ENCODE results near the gene HEATR5A.
"Not testable (repeated sequence)": the region's sequence is repeated elsewhere in the genome, so short reads cannot be mapped to it uniquely, and the experiment has no call there.

HEATR5A gene

GRCh38 chr14:31261523-31261858 is 158.9 kb downstream of the HEATR5A start:
- Histone ChIP-seq H3K36me3 (ENCODE audit: control insufficient read depth, insufficient read depth, low read length, severe bottlenecking) (no peaks in the 10 kb centered on the region), H3K4me1 (ENCODE audit: control insufficient read depth, insufficient read depth, low read length) (peaks cover 39% of the 10 kb centered on the region), H3K9ac (ENCODE audit: low read length) (peak overlapping the region; percentile 37), H3K4me3 (ENCODE audit: low read length) (peak overlapping the region; percentile 47), H3K27me3 (replicated peaks; ENCODE audit: control insufficient read depth, insufficient read depth, low read length) (no peaks in the 10 kb centered on the region), H3K9me3 (ENCODE audit: control insufficient read depth, low read length) (no peaks in the 10 kb centered on the region)
- no peak for DNase-seq (ENCODE audit: low read depth)

GRCh38 chr14:31259040-31259435 is 161.3 kb downstream of the HEATR5A start:
- not testable (repeated sequence) for H3K4me3 ChIP-seq (ENCODE audit: low read length); H3K9me3 ChIP-seq (ENCODE audit: control insufficient read depth, low read length); H3K9ac ChIP-seq (ENCODE audit: low read length); H3K36me3 ChIP-seq (ENCODE audit: control insufficient read depth, insufficient read depth, low read length, severe bottlenecking); H3K27me3 ChIP-seq (replicated peaks; ENCODE audit: control insufficient read depth, insufficient read depth, low read length); DNase-seq (ENCODE audit: low read depth)
- H3K4me1 ChIP-seq (ENCODE audit: control insufficient read depth, insufficient read depth, low read length), result peaks cover 27% of the 10 kb centered on the region

GRCh38 chr14:31258427-31259039 is 161.8 kb downstream of the HEATR5A start:
- no peak for DNase-seq (ENCODE audit: low read depth)
- Histone ChIP-seq H3K9ac (ENCODE audit: low read length) (no peak overlapping the region), H3K9me3 (ENCODE audit: control insufficient read depth, low read length) (no peaks in the 10 kb centered on the region), H3K4me3 (ENCODE audit: low read length) (no peak overlapping the region), H3K27me3 (replicated peaks; ENCODE audit: control insufficient read depth, insufficient read depth, low read length) (no peaks in the 10 kb centered on the region), H3K4me1 (ENCODE audit: control insufficient read depth, insufficient read depth, low read length) (peaks cover 22% of the 10 kb centered on the region), H3K36me3 (ENCODE audit: control insufficient read depth, insufficient read depth, low read length, severe bottlenecking) (no peaks in the 10 kb centered on the region)

GRCh38 chr14:31257554-31258426 is 162.6 kb downstream of the HEATR5A start:
- peaks cover 16% of the 10 kb centered on the region for H3K4me1 ChIP-seq (ENCODE audit: control insufficient read depth, insufficient read depth, low read length)
- H3K4me3 ChIP-seq (ENCODE audit: low read length); H3K36me3 ChIP-seq (ENCODE audit: control insufficient read depth, insufficient read depth, low read length, severe bottlenecking); H3K27me3 ChIP-seq (replicated peaks; ENCODE audit: control insufficient read depth, insufficient read depth, low read length); DNase-seq (ENCODE audit: low read depth); H3K9ac ChIP-seq (ENCODE audit: low read length); H3K9me3 ChIP-seq (ENCODE audit: control insufficient read depth, low read length): not testable (repeated sequence)

GRCh38 chr14:31257244-31257553 is 163.2 kb downstream of the HEATR5A start:
- Histone ChIP-seq H3K9me3 (ENCODE audit: control insufficient read depth, low read length) (no peaks in the 10 kb centered on the region), H3K4me1 (ENCODE audit: control insufficient read depth, insufficient read depth, low read length) (peaks cover 10% of the 10 kb centered on the region)
- no peak for DNase-seq (ENCODE audit: low read depth)

GRCh38 chr14:31256534-31257243 is 163.7 kb downstream of the HEATR5A start:
- Histone ChIP-seq H3K9ac (ENCODE audit: low read length) (no peak overlapping the region), H3K27me3 (replicated peaks; ENCODE audit: control insufficient read depth, insufficient read depth, low read length) (no peaks in the 10 kb centered on the region), H3K4me3 (ENCODE audit: low read length) (no peak overlapping the region), H3K4me1 (ENCODE audit: control insufficient read depth, insufficient read depth, low read length) (peaks cover 5% of the 10 kb centered on the region), H3K36me3 (ENCODE audit: control insufficient read depth, insufficient read depth, low read length, severe bottlenecking) (no peaks in the 10 kb centered on the region), H3K9me3 (ENCODE audit: control insufficient read depth, low read length) (no peaks in the 10 kb centered on the region)
- DNase-seq (ENCODE audit: low read depth), result no peak

More at GRCh38 chr14:31257244-31257553, 163.2 kb downstream of the HEATR5A start:
- H3K4me3 ChIP-seq (ENCODE audit: low read length), result no peak overlapping the region
- no peaks in the 10 kb centered on the region for H3K36me3 ChIP-seq (ENCODE audit: control insufficient read depth, insufficient read depth, low read length, severe bottlenecking)
- H3K27me3 ChIP-seq (replicated peaks; ENCODE audit: control insufficient read depth, insufficient read depth, low read length), result no peaks in the 10 kb centered on the region
- no peak overlapping the region for H3K9ac ChIP-seq (ENCODE audit: low read length)

GRCh38 chr14:31255918-31256317 is 164.4 kb downstream of the HEATR5A start:
- not testable (repeated sequence) for H3K4me3 ChIP-seq (ENCODE audit: low read length); H3K27me3 ChIP-seq (replicated peaks; ENCODE audit: control insufficient read depth, insufficient read depth, low read length); H3K9me3 ChIP-seq (ENCODE audit: control insufficient read depth, low read length); H3K36me3 ChIP-seq (ENCODE audit: control insufficient read depth, insufficient read depth, low read length, severe bottlenecking); H3K4me1 ChIP-seq (ENCODE audit: control insufficient read depth, insufficient read depth, low read length); DNase-seq (ENCODE audit: low read depth); H3K9ac ChIP-seq (ENCODE audit: low read length)

- H3K4me3 ChIP-seq (ENCODE audit: low read length), result no peak overlapping the region
- no peaks in the 10 kb centered on the region for H3K36me3 ChIP-seq (ENCODE audit: control insufficient read depth, insufficient read depth, low read length, severe bottlenecking)
- no peaks in the 10 kb centered on the region for H3K4me1 ChIP-seq (ENCODE audit: control insufficient read depth, insufficient read depth, low read length)
- DNase-seq (ENCODE audit: low read depth), result no peak
- no peak overlapping the region for H3K9ac ChIP-seq (ENCODE audit: low read length)
- no peaks in the 10 kb centered on the region for H3K27me3 ChIP-seq (replicated peaks; ENCODE audit: control insufficient read depth, insufficient read depth, low read length)
- no peaks in the 10 kb centered on the region for H3K9me3 ChIP-seq (ENCODE audit: control insufficient read depth, low read length)
Observed at GRCh38 chr14:31255286-31255685, 165.1 kb downstream of the HEATR5A start.

- no peak for DNase-seq (ENCODE audit: low read depth)
- H3K9ac ChIP-seq (ENCODE audit: low read length), result no peak overlapping the region
- H3K9me3 ChIP-seq (ENCODE audit: control insufficient read depth, low read length), result no peaks in the 10 kb centered on the region
- H3K4me3 ChIP-seq (ENCODE audit: low read length), result no peak overlapping the region
- no peaks in the 10 kb centered on the region for H3K4me1 ChIP-seq (ENCODE audit: control insufficient read depth, insufficient read depth, low read length)
- H3K36me3 ChIP-seq (ENCODE audit: control insufficient read depth, insufficient read depth, low read length, severe bottlenecking), result no peaks in the 10 kb centered on the region
- H3K27me3 ChIP-seq (replicated peaks; ENCODE audit: control insufficient read depth, insufficient read depth, low read length), result no peaks in the 10 kb centered on the region
Observed at GRCh38 chr14:31253746-31254471, 166.4 kb downstream of the HEATR5A start.

GRCh38 chr14:31252865-31253264 is 167.5 kb downstream of the HEATR5A start:
- DNase-seq (ENCODE audit: low read depth), result no peak
- Histone ChIP-seq H3K9ac (ENCODE audit: low read length) (no peak overlapping the region), H3K4me1 (ENCODE audit: control insufficient read depth, insufficient read depth, low read length) (no peaks in the 10 kb centered on the region), H3K9me3 (ENCODE audit: control insufficient read depth, low read length) (no peaks in the 10 kb centered on the region), H3K36me3 (ENCODE audit: control insufficient read depth, insufficient read depth, low read length, severe bottlenecking) (no peaks in the 10 kb centered on the region), H3K27me3 (replicated peaks; ENCODE audit: control insufficient read depth, insufficient read depth, low read length) (no peaks in the 10 kb centered on the region), H3K4me3 (ENCODE audit: low read length) (no peak overlapping the region)
